ENCODE data around the gene ANO2.
"Not testable (repeated sequence)": the region's sequence is repeated elsewhere in the genome, so short reads cannot be mapped to it uniquely, and the experiment has no call there.

The ANO2 gene

DNA sequence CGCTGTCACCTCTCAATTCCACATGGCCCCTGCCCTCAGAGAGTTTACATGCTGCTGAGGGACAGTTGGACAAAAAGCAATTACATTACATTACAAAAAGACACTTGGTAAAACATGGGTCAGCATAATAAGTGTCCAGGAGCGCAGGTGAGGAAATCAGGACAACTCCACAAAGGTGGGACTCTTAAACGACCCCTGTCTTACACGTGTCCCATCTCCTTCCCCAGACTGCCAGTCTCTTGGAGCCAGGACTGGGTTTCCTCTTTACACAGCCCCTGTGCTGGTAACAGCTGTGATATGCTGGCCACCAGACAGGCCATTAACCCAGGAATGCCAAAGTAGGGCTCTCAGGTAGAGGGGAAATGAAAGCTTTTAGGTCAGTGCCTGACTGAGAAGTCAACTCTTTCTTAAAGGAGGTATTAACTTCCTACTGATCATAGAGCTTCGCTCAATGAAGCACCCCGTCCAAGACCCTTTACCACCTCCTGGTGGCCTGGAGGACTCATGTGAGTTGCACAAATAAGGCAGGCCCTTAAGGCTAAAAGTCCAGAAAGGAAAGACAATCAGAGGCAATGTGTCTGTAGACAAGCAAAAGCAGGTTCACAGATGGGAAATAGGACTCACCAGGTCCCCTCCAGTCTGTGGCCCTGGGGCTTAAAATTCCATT lies 55.5 kb downstream of the ANO2 start:
- peak overlapping the region; percentile 30 to 38 for H3K4me3 Mint-ChIP-seq
- ATAC-seq (no peak), DNase-seq (peak; percentile 42 to 48)
- H3K9me3 Mint-ChIP-seq = peaks cover 0 to 4% of the 10 kb centered on the region in 2 donors
- H3K27me3 Mint-ChIP-seq = peaks cover 60% of the 10 kb centered on the region
- peaks cover 16% of the 10 kb centered on the region for H3K4me1 Mint-ChIP-seq
- no peak overlapping the region for H3K27ac Mint-ChIP-seq

DNA sequence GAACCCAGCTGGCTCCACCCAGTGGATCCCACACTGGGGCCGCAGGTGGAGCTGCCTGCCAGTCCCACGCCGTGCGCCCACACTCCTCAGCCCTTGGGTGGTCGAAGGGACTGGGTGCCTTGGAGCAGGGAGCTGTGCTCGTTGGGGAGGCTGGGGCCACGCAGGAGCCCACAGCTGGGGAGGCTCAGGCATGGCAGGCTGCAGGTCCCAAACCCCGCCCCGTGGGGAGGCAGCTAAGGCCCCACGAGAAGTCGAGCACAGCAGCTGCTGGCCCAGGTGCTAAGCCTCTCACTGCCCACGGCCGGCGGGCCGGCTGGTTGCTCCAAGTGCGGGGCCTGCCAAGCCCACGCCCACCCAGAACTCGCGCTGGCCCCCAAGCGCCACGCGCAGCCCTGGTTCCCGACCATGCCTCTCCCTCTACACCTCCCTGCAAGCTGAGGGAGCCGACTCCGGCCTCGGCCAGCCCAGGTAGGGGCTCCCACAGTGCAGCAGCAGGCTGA lies 56.2 kb downstream of the ANO2 start:
- Mint-ChIP-seq H3K9me3 (peaks cover 0 to 4% of the 10 kb centered on the region in 2 donors), H3K27me3 (peaks cover 56% of the 10 kb centered on the region), H3K4me1 (peaks cover 16% of the 10 kb centered on the region)

GRCh38 chr12:5887819-5888218 lies 57.2 kb downstream of the ANO2 start:
- H3K4me1 Mint-ChIP-seq = peaks cover 16% of the 10 kb centered on the region
- H3K27ac Mint-ChIP-seq, H3K9me3 Mint-ChIP-seq, DNase-seq: not testable (repeated sequence)
- peaks cover 57% of the 10 kb centered on the region for H3K27me3 Mint-ChIP-seq
- peak overlapping the region; percentile 79 to 84 for H3K4me3 Mint-ChIP-seq
- ATAC-seq = peak; percentile 58

More for the DNA sequence above, 56.2 kb downstream of the ANO2 start:
- Mint-ChIP-seq H3K4me3 (no peak overlapping the region), H3K27ac (no peak overlapping the region)
- ATAC-seq (no peak), DNase-seq (no peak)

GRCh38 chr12:5884866-5885265 lies 60.2 kb downstream of the ANO2 start:
- H3K27me3 Mint-ChIP-seq = peaks cover 72% of the 10 kb centered on the region
- DNase-seq = no peak
- peaks cover 16% of the 10 kb centered on the region for H3K4me1 Mint-ChIP-seq
- ATAC-seq = no peak
- no peak overlapping the region for H3K4me3 Mint-ChIP-seq
- H3K9me3 Mint-ChIP-seq = no peaks in the 10 kb centered on the region
- no peak overlapping the region for H3K27ac Mint-ChIP-seq

DNA sequence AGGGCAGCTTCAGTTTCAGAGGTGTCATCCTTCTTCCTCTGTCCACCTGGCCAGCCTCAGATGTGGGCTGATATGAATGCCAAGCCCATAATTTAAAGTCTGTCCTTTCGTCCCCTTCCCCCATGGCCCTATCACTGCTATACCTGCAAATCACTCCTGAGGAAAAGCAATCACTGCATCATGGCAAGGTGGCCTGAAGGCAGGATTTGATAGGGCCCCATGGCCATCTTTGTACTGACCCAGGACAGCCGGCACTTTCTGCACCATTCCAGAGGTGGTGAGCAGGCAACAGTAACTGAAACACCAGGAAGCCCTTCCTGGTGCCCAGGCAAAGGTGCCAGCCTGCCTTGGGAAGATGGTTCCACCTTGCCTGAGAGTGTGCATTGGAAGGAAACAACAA lies 60.8 kb downstream of the ANO2 start:
- no peaks in the 10 kb centered on the region for H3K9me3 Mint-ChIP-seq
- peaks cover 12% of the 10 kb centered on the region for H3K4me1 Mint-ChIP-seq
- H3K27ac Mint-ChIP-seq = no peak overlapping the region
- ATAC-seq (no peak), DNase-seq (no peak)
- peaks cover 66% of the 10 kb centered on the region for H3K27me3 Mint-ChIP-seq
- H3K4me3 Mint-ChIP-seq = no peak overlapping the region

- Mint-ChIP-seq H3K27me3 (peaks cover 52% of the 10 kb centered on the region), H3K9me3 (no peaks in the 10 kb centered on the region), H3K27ac (no peak overlapping the region), H3K4me3 (no peak overlapping the region), H3K4me1 (peaks cover 4% of the 10 kb centered on the region)
- DNase-seq (no peak), ATAC-seq (no peak)
Observed at GRCh38 chr12:5882511-5883190, 62.4 kb downstream of the ANO2 start.

DNA sequence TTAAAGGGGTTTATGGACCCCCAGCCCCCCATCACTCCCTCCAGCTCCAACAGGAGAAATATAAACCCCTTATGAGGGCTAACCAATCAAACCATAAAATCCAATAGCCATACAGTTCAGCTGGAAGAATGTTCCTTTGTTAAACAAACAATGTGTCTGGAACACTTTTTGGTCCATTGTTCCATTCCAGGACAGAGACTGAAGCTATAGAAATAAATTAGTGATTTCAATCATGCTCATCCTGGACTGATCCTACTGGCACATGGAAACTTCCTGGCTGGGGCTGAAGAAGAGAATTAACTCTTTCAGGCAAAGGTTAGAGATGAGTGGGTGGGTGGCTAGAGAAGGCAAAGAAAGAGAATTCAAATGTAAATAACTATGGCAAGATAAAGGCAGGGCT lies 63.4 kb downstream of the ANO2 start:
- H3K27ac Mint-ChIP-seq = no peak overlapping the region
- H3K9me3 Mint-ChIP-seq = no peaks in the 10 kb centered on the region
- peaks cover 42% of the 10 kb centered on the region for H3K27me3 Mint-ChIP-seq
- no peaks in the 10 kb centered on the region for H3K4me1 Mint-ChIP-seq
- ATAC-seq (no peak), DNase-seq (no peak)
- no peak overlapping the region for H3K4me3 Mint-ChIP-seq

GRCh38 chr12:5881101-5881606 lies 63.9 kb downstream of the ANO2 start:
- Mint-ChIP-seq H3K9me3 (no peaks in the 10 kb centered on the region), H3K27me3 (peaks cover 37% of the 10 kb centered on the region), H3K4me3 (no peak overlapping the region), H3K4me1 (no peaks in the 10 kb centered on the region), H3K27ac (no peak overlapping the region)
- ATAC-seq (no peak), DNase-seq (no peak)

- H3K4me1 Mint-ChIP-seq = no peaks in the 10 kb centered on the region
- no peak overlapping the region for H3K27ac Mint-ChIP-seq
- no peak for ATAC-seq
- no peak overlapping the region for H3K4me3 Mint-ChIP-seq
- no peak for DNase-seq
- no peaks in the 10 kb centered on the region for H3K9me3 Mint-ChIP-seq
- peaks cover 7% of the 10 kb centered on the region for H3K27me3 Mint-ChIP-seq
Observed at GRCh38 chr12:5875851-5876250, 69.2 kb downstream of the ANO2 start.

- no peak overlapping the region for H3K27ac Mint-ChIP-seq
- no peaks in the 10 kb centered on the region for H3K9me3 Mint-ChIP-seq
- no peak for ATAC-seq
- no peaks in the 10 kb centered on the region for H3K4me1 Mint-ChIP-seq
- H3K27me3 Mint-ChIP-seq = peaks cover 7% of the 10 kb centered on the region
- no peak for DNase-seq
- H3K4me3 Mint-ChIP-seq = no peak overlapping the region
Observed at GRCh38 chr12:5874514-5874913, 70.5 kb downstream of the ANO2 start.

- no peak for ATAC-seq
- H3K27me3 Mint-ChIP-seq = peaks cover 7% of the 10 kb centered on the region
- H3K9me3 Mint-ChIP-seq = no peaks in the 10 kb centered on the region
- H3K27ac Mint-ChIP-seq = no peak overlapping the region
- no peak for DNase-seq
- no peaks in the 10 kb centered on the region for H3K4me1 Mint-ChIP-seq
- H3K4me3 Mint-ChIP-seq = no peak overlapping the region
Observed at GRCh38 chr12:5873281-5873919, 71.7 kb downstream of the ANO2 start.

DNA sequence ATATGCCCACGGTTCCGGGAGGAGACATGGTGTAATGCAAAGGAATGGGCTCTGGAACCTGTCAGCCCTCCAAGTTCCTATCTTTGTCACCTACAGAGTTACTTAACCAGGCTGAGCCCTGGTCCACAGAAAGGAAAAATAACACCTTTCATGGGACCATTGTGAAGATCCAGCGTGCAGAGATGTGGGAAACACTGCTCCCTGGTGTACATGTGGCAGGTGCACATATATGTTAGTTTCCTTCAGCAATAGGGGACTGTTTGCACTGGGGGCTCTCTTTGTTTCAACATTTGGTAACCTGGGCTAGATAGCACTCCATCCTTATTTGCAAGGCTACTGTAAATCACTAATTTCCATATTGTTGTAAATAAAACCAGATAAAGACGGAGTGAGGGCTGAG lies 72.3 kb downstream of the ANO2 start:
- no peaks in the 10 kb centered on the region for H3K9me3 Mint-ChIP-seq
- ATAC-seq (no peak), DNase-seq (no peak)
- peaks cover 7% of the 10 kb centered on the region for H3K27me3 Mint-ChIP-seq
- H3K27ac Mint-ChIP-seq = peak overlapping the region in 1 of 2 donors; percentile 17
- no peaks in the 10 kb centered on the region for H3K4me1 Mint-ChIP-seq
- H3K4me3 Mint-ChIP-seq = no peak overlapping the region

- no peaks in the 10 kb centered on the region for H3K4me1 Mint-ChIP-seq
- H3K27me3 Mint-ChIP-seq = peaks cover 7% of the 10 kb centered on the region
- no peak for DNase-seq
- ATAC-seq = no peak
- no peak overlapping the region for H3K27ac Mint-ChIP-seq
- no peak overlapping the region for H3K4me3 Mint-ChIP-seq
- H3K9me3 Mint-ChIP-seq = no peaks in the 10 kb centered on the region
Observed at GRCh38 chr12:5871741-5872140, 73.3 kb downstream of the ANO2 start.

- H3K27me3 Mint-ChIP-seq = no peaks in the 10 kb centered on the region
- H3K4me1 Mint-ChIP-seq = no peaks in the 10 kb centered on the region
- DNase-seq = no peak
- H3K27ac Mint-ChIP-seq = no peak overlapping the region
- no peak for ATAC-seq
- no peaks in the 10 kb centered on the region for H3K9me3 Mint-ChIP-seq
- no peak overlapping the region for H3K4me3 Mint-ChIP-seq
Observed at GRCh38 chr12:5870183-5870582, 74.9 kb downstream of the ANO2 start.

GRCh38 chr12:5868625-5869295 lies 76.3 kb downstream of the ANO2 start:
- H3K27me3 Mint-ChIP-seq = no peaks in the 10 kb centered on the region
- no peaks in the 10 kb centered on the region for H3K9me3 Mint-ChIP-seq
- H3K4me3 Mint-ChIP-seq = no peak overlapping the region
- no peak for DNase-seq
- no peak for ATAC-seq
- H3K4me1 Mint-ChIP-seq = no peaks in the 10 kb centered on the region
- no peak overlapping the region for H3K27ac Mint-ChIP-seq

Measured in stimulated activated naive CD8-positive, alpha-beta T cell treated with anti-CD3 and anti-CD28 coated beads, Interleukin-15, amount 100 ng/mL, for 72 hours (primary cell).